GM04504 (cell line): ENCODE data around the gene MBD1.
"Not testable (repeated sequence)": the region's sequence is repeated elsewhere in the genome, so short reads cannot be mapped to it uniquely, and the experiment has no call there.

Experiments used
- DNase-seq: peaks from one replicate; pipeline ENCODE4 v3.0.0-alpha.2; 2012; ENCODE audit warnings: low read depth

The MBD1 gene

DNA sequence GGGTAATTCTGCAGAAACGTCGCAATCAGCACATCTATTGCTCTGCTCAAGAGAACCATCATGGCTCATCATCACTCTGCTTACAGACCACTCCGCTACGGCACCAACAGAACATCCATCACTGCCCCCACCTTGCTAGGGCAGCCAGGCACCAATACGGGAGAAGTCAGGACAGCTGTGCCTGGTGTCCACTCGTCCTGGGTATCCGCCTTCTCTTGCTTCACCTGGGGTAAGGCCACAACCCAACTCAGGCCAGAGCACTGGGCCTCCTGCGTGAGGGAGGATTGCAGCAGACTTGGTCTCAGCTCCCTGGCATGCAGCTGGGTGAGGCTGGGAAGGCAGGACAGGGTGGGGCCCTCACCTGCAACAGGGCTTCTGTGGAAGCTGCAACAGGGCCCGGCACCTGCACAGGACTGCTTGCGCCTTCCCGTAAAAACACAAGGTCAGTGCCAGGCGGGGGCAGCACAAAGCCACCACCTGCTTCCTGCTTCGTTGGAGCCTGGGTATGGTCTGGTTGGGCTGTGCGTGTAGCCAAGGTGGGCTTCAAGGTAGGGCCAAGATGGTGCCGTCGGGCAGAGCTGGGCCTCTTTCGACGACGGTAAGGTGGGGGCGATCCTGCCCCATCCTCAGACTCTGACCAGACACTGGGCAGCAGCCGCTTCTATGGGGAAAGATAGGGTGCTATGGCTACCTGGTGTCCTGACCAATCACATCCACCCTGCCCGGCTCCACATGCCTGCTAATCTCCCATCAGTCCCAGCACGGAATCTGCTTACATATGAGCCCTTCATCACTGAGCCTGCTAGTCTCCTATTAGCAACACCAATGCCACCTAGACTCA is 7.9 kb downstream of the MBD1 start:
- DNase-seq, result no peak

DNA sequence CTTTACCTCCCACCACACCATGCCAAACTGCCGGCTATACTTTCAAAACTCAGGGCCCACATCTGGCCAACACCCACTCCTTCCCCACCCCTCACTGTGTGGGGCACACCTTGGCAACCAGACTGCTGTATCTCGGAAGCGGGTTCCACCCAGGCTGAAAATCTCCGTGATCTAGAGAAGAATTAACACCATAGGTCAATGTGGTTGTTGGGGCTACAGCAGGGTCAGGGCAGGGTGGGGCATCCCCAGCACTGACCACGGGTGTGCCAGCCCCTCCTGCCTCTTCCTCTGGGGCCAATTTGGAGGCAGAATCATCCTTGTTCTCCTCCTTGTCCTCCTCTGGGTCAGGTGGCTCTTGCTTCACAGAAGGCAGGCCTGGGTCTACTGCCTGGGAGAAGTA is 8.8 kb downstream of the MBD1 start:
- no peak for DNase-seq

DNA sequence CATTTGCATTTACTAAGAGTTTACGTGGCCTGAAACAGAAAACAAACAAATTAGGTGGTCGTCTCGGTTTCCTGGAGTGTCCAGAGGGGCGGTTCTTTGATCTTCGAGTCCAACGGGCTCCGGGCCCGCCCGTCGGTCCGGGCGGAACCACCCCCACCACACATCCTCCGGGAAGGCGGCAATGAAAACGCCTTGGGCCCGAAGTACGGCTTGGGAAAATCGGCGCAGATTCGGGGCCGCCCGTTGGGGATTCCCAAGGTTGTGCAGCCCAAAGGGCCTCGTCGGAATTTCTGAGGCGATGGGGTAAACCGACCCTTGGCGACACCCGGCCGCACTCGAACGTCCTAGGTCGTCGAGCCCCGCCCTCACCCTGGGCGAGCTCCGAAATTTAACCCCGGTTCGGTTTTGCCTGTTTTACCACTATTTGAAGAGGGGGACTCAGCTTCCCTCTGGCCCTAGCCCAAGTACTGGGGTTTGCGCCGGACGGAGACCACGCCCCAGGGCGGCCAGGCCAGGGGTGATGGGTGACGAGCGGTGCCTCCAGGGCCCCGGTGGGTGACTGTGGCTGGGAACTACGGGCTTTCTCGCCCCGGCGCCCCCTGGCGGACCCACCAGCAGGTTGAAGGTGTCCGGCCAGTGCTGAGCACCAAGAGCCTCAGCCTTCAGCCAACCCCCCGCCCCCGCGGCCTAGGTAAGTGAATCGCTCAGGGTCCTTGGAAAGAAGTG is 13.1 kb downstream of the MBD1 start:
- no peak for DNase-seq

DNA sequence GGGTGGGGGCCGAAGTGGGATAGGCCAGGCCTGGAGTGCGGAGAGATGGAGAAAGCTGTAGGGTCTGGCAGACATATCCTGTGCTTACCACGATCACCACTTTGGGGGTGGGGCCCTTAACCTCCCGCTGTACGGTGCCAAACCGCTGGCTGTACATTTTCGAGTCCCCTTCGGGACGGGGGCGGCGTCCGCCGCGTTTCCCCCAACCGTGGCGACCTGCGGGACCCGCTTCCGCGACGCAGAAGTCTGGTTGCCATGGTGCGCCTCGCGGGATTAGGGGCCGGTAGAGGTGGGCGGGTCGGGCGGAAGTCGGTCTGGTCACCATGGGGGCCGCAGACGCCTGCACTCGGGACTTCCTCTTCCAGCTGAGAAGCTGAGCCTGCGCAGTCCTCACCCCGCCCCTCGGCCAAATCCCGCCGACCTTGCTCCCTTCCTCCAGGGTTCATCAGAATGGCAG is 15.0 kb downstream of the MBD1 start, which contains the start of gene CFAP53:
Gene CFAP53, minus strand, starts transcription at position 248 of the 457 bp plus-strand sequence. Its CDS starts 91 bp downstream, at position 157.
- DNase-seq, result peak; percentile 66

DNA sequence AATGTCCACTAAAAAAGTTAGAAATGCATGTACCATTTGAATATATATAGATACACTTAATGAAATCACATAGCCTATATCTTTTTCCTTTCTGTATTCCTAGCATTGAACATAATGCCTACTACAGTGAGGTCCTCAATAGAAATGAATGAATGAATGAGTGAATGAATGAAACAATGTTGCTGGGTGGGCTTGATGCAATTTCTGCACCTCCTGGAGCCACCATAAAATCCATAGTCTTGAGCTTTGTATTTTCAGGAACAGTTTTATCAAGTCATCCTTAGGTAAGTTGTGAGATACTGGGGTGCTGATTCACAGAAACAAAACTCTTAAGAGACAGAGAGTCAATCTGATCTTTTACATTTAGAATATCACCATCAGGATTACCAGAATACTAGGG is 18.3 kb downstream of the MBD1 start:
- DNase-seq, result no peak

DNA sequence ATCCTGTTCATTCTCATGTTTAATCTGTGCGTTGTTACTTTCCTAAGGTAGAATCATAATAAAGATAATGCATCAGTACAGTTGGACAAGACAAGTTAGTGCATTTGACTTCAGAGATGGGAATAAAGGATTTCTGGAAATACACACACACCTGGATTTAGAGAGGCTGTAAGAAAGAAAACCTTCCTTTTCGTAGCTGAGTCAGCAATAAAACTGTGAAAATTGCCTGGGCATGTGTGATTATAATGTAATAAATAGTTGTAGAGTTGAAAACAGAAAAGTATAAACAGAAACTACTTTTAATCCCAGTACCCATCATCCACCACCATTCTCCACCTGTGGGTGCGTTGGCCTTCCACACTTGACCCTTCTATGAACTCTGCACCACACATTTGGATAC is 30.4 kb downstream of the MBD1 start:
- no peak for DNase-seq

DNA sequence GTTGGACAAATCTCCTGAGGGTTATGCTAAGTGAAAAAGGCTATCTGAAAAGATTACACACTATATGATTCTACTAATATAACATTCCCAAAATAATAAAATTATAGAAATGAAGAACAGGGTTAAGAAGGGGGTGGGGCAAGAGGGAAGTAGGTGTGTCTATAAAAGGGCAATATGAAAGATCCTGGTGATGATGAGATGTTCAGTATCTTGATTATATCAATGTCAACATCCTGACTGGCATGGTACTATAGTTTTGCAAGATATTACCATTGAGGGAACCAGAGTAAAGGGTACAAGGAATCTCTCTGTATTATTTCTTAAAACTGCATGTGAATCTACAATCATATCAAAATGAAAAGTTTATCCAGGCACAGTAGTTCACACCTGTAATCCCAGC is 31.7 kb downstream of the MBD1 start:
- DNase-seq, result no peak

DNA sequence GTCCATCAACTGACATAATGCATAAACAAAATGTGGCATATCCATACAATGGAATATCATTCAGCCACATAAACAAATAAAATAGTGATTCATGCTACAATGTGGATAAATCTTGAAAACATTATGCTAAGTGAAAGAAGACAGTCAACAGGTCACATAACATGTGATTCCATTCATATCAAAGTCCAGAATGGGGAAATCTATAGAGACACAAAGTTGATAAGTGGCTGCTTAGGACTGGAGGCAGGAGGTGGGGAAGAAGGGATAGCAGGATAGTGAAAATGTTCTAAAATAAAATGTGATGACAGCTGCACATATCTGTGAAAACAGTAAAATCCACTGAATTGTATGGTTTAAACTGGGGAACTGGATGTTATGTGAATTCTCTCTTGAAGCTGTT is 33.8 kb downstream of the MBD1 start:
- no peak for DNase-seq

DNA sequence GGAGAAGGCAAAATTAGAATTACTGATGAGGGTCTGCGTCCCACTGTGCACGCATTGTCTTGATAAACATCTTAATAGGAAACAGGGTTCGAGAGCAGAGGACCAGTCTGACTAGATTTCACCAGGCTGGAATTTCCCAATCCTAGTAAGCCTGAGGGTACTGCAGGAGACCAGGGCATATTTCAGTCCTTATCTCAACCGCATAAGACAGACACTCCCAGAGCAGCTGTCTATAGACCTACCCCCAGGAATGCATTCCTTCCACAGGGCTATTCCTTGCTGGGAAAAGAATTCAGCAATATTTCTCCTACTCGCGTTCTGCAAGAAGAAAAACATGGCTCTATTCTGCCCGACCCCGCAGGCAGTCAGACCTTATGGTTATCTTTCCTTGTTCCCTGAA is 39.6 kb downstream of the MBD1 start:
- DNase-seq, result not testable (repeated sequence)

DNA sequence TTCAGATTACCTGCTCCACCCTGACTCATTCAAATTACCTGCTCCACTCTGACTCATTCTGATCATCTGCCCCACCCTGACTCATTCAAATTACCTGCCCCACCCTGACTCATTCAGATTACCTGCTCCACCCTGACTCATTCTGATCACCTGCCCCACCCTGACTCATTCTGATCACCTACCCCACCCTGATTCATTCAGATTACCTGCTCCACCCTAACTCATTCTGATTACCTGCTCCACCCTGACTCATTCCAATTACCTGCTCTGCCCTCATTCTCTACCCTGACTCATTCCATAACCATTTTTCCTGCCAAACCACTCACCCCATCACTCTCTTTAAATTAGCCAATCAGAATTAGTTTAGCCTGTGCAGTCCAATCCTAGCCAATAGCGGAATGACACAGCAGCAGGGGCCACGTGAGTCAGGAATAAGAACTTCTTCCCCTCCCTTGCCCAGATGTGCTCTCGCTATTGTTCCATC is 41.2 kb downstream of the MBD1 start:
- DNase-seq, result no peak

DNA sequence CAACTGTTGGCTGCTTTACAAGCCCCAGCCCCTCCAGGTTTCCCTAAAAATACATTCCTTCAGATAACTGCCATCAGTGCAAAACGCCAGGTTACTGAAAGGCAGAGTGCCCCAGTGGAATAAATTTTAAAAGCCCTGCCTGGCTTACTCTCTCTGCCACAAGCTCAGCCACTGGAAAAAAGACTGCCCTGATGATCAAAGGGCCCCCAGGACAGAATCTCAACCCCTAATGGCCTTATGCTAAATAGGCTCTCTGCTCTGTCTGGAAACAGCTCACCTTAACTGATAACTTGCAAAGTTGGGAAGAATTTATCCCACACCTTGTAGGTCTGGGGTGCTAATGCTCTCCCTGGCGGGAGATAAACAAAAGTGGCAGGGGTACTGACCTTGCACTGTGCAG is 48.9 kb downstream of the MBD1 start:
- no peak for DNase-seq

DNA sequence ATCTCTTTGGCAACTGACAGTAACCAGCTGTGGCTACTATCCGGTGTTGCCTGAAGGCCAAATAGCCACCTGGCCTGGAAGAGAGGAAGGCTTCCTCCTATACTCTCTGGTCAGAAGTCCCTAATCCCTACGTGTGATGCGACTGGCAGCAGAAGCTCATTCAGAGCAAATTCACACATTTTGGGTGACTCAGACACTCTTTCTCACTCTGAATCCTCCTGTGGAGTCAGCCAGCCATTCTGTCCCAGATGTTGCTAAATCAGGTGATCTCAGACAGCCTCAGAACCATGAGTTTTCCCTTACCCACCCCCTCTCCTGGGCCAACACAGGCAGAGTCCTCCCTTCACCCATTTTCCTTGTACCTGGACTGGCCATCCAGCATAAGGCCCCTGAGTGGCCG is 49.7 kb downstream of the MBD1 start:
- no peak for DNase-seq

DNA sequence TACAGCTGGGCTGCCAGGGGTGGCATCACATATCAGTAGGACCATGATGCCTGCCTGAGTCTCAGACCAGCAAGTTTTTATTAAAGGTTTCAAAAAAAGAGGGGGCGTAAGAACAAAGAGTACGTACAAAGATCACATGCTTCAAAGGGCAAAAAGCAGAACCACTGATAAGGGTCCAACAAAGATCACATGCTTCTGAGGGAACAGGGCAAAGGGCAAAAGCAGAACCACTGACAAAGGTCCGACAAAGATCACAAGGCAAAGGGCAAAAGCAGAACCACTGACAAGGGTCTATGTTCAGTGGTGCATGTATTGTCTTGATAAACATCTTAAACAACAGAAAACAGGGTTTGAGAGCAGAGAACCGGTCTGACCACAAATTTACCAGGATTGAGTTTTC is 61.1 kb downstream of the MBD1 start:
- DNase-seq, result not testable (repeated sequence)
